ENCODE measurements around the gene BPIFB1. TPM values are rescaled to one million over a fixed set of nuclear protein-coding genes. Genes with fewer than 3 reads are reported as not detected.

BPIFB1 gene
- total and polyA plus RNA-seq, 7 donors: not detected

DNA sequence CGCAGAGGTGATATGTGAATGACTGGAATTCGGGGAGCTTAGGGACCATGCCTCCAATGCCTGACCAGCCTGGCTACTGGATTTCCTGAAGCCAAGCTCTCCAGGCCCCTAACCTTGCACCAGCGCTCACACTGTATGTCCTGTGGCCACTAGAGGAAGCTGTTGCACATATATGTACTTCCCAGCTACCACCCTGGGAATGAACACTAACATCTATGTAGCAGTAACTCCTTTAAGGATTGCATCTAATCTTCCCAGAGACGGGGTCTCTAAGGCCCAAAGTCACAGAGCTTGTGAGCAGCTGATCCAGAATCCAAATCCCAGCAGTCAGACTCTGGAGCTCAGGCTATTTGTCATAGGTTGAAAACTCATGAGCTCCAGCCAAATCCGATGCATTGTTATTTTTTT lies 20.4 kb upstream of the BPIFB1 start:
- TF ChIP-seq, protein P1, sequence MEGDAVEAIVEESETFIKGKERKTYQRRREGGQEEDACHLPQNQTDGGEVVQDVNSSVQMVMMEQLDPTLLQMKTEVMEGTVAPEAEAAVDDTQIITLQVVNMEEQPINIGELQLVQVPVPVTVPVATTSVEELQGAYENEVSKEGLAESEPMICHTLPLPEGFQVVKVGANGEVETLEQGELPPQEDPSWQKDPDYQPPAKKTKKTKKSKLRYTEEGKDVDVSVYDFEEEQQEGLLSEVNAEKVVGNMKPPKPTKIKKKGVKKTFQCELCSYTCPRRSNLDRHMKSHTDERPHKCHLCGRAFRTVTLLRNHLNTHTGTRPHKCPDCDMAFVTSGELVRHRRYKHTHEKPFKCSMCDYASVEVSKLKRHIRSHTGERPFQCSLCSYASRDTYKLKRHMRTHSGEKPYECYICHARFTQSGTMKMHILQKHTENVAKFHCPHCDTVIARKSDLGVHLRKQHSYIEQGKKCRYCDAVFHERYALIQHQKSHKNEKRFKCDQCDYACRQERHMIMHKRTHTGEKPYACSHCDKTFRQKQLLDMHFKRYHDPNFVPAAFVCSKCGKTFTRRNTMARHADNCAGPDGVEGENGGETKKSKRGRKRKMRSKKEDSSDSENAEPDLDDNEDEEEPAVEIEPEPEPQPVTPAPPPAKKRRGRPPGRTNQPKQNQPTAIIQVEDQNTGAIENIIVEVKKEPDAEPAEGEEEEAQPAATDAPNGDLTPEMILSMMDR (IDR thresholded peaks at IDR 0.05): no peak
- TF ChIP-seq POLR2AphosphoS5 (IDR thresholded peaks at IDR 0.05) (no peak), POLR2A (IDR thresholded peaks at IDR 0.05) (no peak), EP300 (IDR thresholded peaks at IDR 0.05) (no peak)
- Histone ChIP-seq H3K27me3 (peaks cover 0 to 27% (median 0%) of the 10 kb centered on the region in 3 donors), H3K27ac (no peak overlapping the region), H3K4me3 (no peak overlapping the region), H3K36me3 (no peaks in the 10 kb centered on the region), H3K4me1 (no peaks in the 10 kb centered on the region), H3K9me3 (peaks cover 0 to 6% (median 0%) of the 10 kb centered on the region in 4 donors)
- WGBS, 2 donors: 33% methylated on average over 5 of the region's 5 CpGs
- intact Hi-C loops (cut with DNase I): no loop called here
- DNase-seq: no peak

DNA sequence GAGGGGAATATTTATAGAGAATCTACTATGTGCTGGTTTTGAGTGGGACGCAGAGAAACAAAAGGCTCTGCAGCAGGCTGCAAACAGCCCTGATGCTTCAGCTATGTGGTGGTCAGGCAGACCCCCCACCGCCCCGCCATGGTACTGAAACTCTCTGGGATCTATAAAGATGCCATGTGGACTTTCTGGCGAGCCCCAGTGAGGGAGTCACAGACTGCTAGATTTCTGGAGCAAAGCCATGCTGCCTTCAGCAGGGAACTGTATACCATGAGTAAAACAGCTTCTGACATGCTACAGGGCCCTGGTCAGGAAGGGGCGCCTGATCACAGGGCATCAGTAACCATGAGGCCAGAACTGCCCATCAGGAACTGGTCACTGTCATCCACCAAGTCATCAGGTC lies 19.2 kb upstream of the BPIFB1 start:
- Histone ChIP-seq H3K27me3 (peaks cover 0 to 26% (median 0%) of the 10 kb centered on the region in 3 donors), H3K27ac (no peak overlapping the region), H3K36me3 (no peaks in the 10 kb centered on the region), H3K4me1 (no peaks in the 10 kb centered on the region), H3K9me3 (peaks cover 0 to 6% (median 0%) of the 10 kb centered on the region in 4 donors), H3K4me3 (no peak overlapping the region)
- TF ChIP-seq, protein P1 (IDR thresholded peaks at IDR 0.05): no peak
- TF ChIP-seq POLR2AphosphoS5 (IDR thresholded peaks at IDR 0.05): no peak
- TF ChIP-seq EP300 (IDR thresholded peaks at IDR 0.05): no peak
- no peak for TF ChIP-seq POLR2A (IDR thresholded peaks at IDR 0.05)
- intact Hi-C loops (cut with DNase I): no loop called here
- WGBS, 2 donors: 80 to 82% methylated on average over 5 of the region's 5 CpGs
- no peak for DNase-seq

DNA sequence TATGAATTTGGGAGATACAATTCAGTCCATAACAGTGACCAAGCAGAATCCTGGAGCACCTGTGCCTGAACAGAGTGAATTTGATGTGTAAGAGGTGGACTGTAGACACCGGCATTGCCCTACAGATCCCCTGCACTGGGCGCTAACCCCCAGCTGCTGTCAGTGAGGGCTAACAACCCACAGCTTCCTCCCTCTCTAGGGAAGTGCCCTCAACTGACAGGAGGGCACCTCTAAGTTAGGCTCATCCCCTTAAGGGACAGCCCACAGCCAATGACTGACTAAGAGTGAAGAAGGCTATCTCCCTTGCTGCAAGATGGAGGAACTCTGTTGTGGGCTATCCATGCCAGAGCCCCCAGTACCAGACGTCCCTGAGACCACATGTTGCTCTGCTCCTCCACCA lies 15.3 kb upstream of the BPIFB1 start:
- 52 to 65% methylated on average over 3 of the region's 3 CpGs for WGBS, 2 donors
- H3K27ac ChIP-seq: no peak overlapping the region

DNA sequence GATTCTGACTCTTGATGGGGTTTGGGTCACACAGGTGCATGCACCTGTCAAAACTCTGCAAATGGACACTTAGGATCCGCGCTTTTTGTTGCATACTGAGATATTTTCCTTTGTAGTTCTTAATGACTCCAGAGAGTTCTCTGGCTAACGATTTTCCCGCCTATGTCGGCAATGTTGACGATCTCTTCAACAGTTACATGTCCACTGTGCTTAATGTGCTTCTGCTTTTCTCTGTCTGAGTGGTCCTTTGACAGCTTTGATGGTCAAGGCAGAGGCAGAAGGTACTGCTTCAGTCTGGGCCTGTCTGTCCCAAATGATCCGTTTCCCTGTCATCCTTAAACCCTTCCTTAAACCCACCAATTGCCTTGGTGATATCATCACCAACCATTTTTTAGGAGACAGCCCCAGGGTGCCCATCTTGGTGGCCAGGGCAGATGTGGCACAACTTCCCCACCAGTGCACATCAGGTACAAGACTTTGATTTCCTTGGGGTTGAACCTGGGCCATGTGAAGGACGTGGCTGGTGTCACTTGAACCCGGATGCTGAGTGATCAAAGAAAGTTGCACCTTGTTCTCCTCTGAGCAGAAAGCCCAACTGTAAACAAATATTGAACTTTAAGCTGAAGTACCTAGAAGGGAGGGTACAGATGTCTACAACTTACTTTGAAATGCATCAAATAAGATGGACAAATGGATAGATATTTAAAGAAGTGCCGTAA lies 10.7 kb upstream of the BPIFB1 start:
- intact Hi-C loops (cut with DNase I): no loop called here
- Histone ChIP-seq H3K27me3 (peaks cover 0 to 7% (median 0%) of the 10 kb centered on the region in 3 donors), H3K9me3 (no peaks in the 10 kb centered on the region), H3K36me3 (no peaks in the 10 kb centered on the region), H3K27ac (no peak overlapping the region), H3K4me1 (no peaks in the 10 kb centered on the region), H3K4me3 (no peak overlapping the region)
- TF ChIP-seq, protein P1 (IDR thresholded peaks at IDR 0.05): no peak
- TF ChIP-seq POLR2AphosphoS5 (IDR thresholded peaks at IDR 0.05) (no peak), EP300 (IDR thresholded peaks at IDR 0.05) (no peak), POLR2A (IDR thresholded peaks at IDR 0.05) (no peak)
- 83 to 88% methylated on average over 10 of the region's 10 CpGs for WGBS, 2 donors
- DNase-seq: no peak

More for the DNA sequence above, 15.3 kb upstream of the BPIFB1 start:
- intact Hi-C loops (cut with DNase I): no loop called here
- Histone ChIP-seq H3K27me3 (peaks cover 0 to 17% (median 0%) of the 10 kb centered on the region in 3 donors), H3K9me3 (peaks cover 0 to 2% (median 0%) of the 10 kb centered on the region in 4 donors), H3K4me1 (no peaks in the 10 kb centered on the region), H3K4me3 (no peak overlapping the region), H3K36me3 (no peaks in the 10 kb centered on the region)
- no peak for TF ChIP-seq POLR2A (IDR thresholded peaks at IDR 0.05)
- TF ChIP-seq POLR2AphosphoS5 (IDR thresholded peaks at IDR 0.05): no peak
- TF ChIP-seq, protein P1 (IDR thresholded peaks at IDR 0.05): no peak
- TF ChIP-seq EP300 (IDR thresholded peaks at IDR 0.05): no peak
- no peak for DNase-seq

All from sigmoid colon (tissue), 7 donors.